ENCODE measurements around the gene PAK6. TPM values are rescaled to one million over a fixed set of nuclear protein-coding genes. Genes with fewer than 3 reads are reported as not detected.

The PAK6 gene
- total RNA-seq, 1 experiment from 2014 or later: 0.84 TPM

GRCh38 chr15:40293006-40293405 is 54.1 kb downstream of the PAK6 start:
- DNase-seq (ENCODE audit: low spot score): no peak
- H3K27me3 ChIP-seq (replicated peaks; ENCODE audit: insufficient read depth, low read depth, low read length, poor library complexity): no peaks in the 10 kb centered on the region
- H3K4me1 ChIP-seq (ENCODE audit: insufficient read depth, low read length, poor library complexity, severe bottlenecking): peaks cover 15% of the 10 kb centered on the region
- BruUV-seq (replicated peaks): no TSS peak
- ChIA-PET POLR2A (ENCODE audit: low non-redundant PET) (no interaction called here), CTCF (no interaction called here)
- intact Hi-C loops (cut with micrococcal nuclease; ENCODE audit: unreplicated experiment): no loop called here
- H3K27ac ChIP-seq (ENCODE audit: low read depth, low read length, poor library complexity, severe bottlenecking): no peak overlapping the region
- H3K4me3 ChIP-seq (ENCODE audit: low read depth, low read length, poor library complexity, severe bottlenecking): no peak overlapping the region
- no peaks in the 10 kb centered on the region for H3K9me3 ChIP-seq (ENCODE audit: low read depth, low read length, poor library complexity, severe bottlenecking)
- H3K36me3 ChIP-seq (ENCODE audit: insufficient read depth, low read length, poor library complexity, severe bottlenecking): no peaks in the 10 kb centered on the region
- TF ChIP-seq CTCF (conservative IDR thresholded peaks at IDR 0.05; ENCODE audit: low read depth, low read length) (no peak), EZH2 (IDR thresholded peaks at IDR 0.05; ENCODE audit: borderline replicate concordance, low read depth, low read length, poor library complexity, severe bottlenecking) (no peak)

GRCh38 chr15:40293905-40294895 is 55.3 kb downstream of the PAK6 start:
- DNase-seq (ENCODE audit: low spot score): no peak
- intact Hi-C loops (cut with micrococcal nuclease; ENCODE audit: unreplicated experiment): no loop called here
- TF ChIP-seq CTCF (conservative IDR thresholded peaks at IDR 0.05; ENCODE audit: low read depth, low read length) (no peak), EZH2 (IDR thresholded peaks at IDR 0.05; ENCODE audit: borderline replicate concordance, low read depth, low read length, poor library complexity, severe bottlenecking) (no peak)
- BruUV-seq (replicated peaks): no TSS peak
- CTCF ChIA-PET: no interaction called here
- no peak overlapping the region for H3K4me3 ChIP-seq (ENCODE audit: low read depth, low read length, poor library complexity, severe bottlenecking)
- no peak overlapping the region for H3K27ac ChIP-seq (ENCODE audit: low read depth, low read length, poor library complexity, severe bottlenecking)
- H3K9me3 ChIP-seq (ENCODE audit: low read depth, low read length, poor library complexity, severe bottlenecking): no peaks in the 10 kb centered on the region
- no peaks in the 10 kb centered on the region for H3K27me3 ChIP-seq (replicated peaks; ENCODE audit: insufficient read depth, low read depth, low read length, poor library complexity)
- POLR2A ChIA-PET (ENCODE audit: low non-redundant PET): no interaction called here
- peaks cover 15% of the 10 kb centered on the region for H3K4me1 ChIP-seq (ENCODE audit: insufficient read depth, low read length, poor library complexity, severe bottlenecking)
- H3K36me3 ChIP-seq (ENCODE audit: insufficient read depth, low read length, poor library complexity, severe bottlenecking): no peaks in the 10 kb centered on the region

GRCh38 chr15:40295297-40295696 is 56.4 kb downstream of the PAK6 start:
- Histone ChIP-seq H3K36me3 (ENCODE audit: insufficient read depth, low read length, poor library complexity, severe bottlenecking) (no peaks in the 10 kb centered on the region), H3K27me3 (replicated peaks; ENCODE audit: insufficient read depth, low read depth, low read length, poor library complexity) (no peaks in the 10 kb centered on the region), H3K27ac (ENCODE audit: low read depth, low read length, poor library complexity, severe bottlenecking) (no peak overlapping the region), H3K4me1 (ENCODE audit: insufficient read depth, low read length, poor library complexity, severe bottlenecking) (peaks cover 15% of the 10 kb centered on the region), H3K9me3 (ENCODE audit: low read depth, low read length, poor library complexity, severe bottlenecking) (no peaks in the 10 kb centered on the region), H3K4me3 (ENCODE audit: low read depth, low read length, poor library complexity, severe bottlenecking) (no peak overlapping the region)
- TF ChIP-seq CTCF (conservative IDR thresholded peaks at IDR 0.05; ENCODE audit: low read depth, low read length): no peak
- TF ChIP-seq EZH2 (IDR thresholded peaks at IDR 0.05; ENCODE audit: borderline replicate concordance, low read depth, low read length, poor library complexity, severe bottlenecking): no peak
- POLR2A ChIA-PET (ENCODE audit: low non-redundant PET): no interaction called here
- DNase-seq (ENCODE audit: low spot score): no peak
- BruUV-seq (replicated peaks): no TSS peak
- CTCF ChIA-PET: interaction anchor here (0.6 kb wide), 1 partner anchor 1170 kb away, joined by 3 read pairs; no protein-coding TSS in a partner anchor
- intact Hi-C loops (cut with micrococcal nuclease; ENCODE audit: unreplicated experiment): no loop called here
